ENCODE data around the gene BORCS5.

BORCS5 gene

GRCh38 chr12:12336511-12336910, 20.4 kb upstream of the BORCS5 start:
- TF ChIP-seq ESRRG (CRISPR knock-in tag; IDR thresholded peaks at IDR 0.05) (no peak), RARB (CRISPR knock-in tag; IDR thresholded peaks at IDR 0.05) (no peak), SNAI2 (CRISPR knock-in tag; IDR thresholded peaks at IDR 0.05) (no peak), CREB5 (CRISPR knock-in tag; IDR thresholded peaks at IDR 0.05; ENCODE audit: low read depth) (no peak), BACH2 (CRISPR knock-in tag; IDR thresholded peaks at IDR 0.05; ENCODE audit: borderline replicate concordance) (no peak), ARNTL (CRISPR knock-in tag; IDR thresholded peaks at IDR 0.05; ENCODE audit: borderline replicate concordance, low read depth) (no peak), ZC3H10 (CRISPR knock-in tag; IDR thresholded peaks at IDR 0.05) (no peak), POU6F1 (CRISPR knock-in tag; IDR thresholded peaks at IDR 0.05; ENCODE audit: borderline replicate concordance, low read depth) (no peak), CSDC2 (CRISPR knock-in tag; IDR thresholded peaks at IDR 0.05) (no peak), ISL1 (CRISPR knock-in tag; IDR thresholded peaks at IDR 0.05) (no peak), GLIS3 (CRISPR knock-in tag; IDR thresholded peaks at IDR 0.05) (no peak)
- TF ChIP-seq, protein P1, sequence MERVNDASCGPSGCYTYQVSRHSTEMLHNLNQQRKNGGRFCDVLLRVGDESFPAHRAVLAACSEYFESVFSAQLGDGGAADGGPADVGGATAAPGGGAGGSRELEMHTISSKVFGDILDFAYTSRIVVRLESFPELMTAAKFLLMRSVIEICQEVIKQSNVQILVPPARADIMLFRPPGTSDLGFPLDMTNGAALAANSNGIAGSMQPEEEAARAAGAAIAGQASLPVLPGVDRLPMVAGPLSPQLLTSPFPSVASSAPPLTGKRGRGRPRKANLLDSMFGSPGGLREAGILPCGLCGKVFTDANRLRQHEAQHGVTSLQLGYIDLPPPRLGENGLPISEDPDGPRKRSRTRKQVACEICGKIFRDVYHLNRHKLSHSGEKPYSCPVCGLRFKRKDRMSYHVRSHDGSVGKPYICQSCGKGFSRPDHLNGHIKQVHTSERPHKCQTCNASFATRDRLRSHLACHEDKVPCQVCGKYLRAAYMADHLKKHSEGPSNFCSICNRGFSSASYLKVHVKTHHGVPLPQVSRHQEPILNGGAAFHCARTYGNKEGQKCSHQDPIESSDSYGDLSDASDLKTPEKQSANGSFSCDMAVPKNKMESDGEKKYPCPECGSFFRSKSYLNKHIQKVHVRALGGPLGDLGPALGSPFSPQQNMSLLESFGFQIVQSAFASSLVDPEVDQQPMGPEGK (CRISPR knock-in tag; IDR thresholded peaks at IDR 0.05; ENCODE audit: borderline replicate concordance) = no peak
- ATAC-seq = no peak

DNA sequence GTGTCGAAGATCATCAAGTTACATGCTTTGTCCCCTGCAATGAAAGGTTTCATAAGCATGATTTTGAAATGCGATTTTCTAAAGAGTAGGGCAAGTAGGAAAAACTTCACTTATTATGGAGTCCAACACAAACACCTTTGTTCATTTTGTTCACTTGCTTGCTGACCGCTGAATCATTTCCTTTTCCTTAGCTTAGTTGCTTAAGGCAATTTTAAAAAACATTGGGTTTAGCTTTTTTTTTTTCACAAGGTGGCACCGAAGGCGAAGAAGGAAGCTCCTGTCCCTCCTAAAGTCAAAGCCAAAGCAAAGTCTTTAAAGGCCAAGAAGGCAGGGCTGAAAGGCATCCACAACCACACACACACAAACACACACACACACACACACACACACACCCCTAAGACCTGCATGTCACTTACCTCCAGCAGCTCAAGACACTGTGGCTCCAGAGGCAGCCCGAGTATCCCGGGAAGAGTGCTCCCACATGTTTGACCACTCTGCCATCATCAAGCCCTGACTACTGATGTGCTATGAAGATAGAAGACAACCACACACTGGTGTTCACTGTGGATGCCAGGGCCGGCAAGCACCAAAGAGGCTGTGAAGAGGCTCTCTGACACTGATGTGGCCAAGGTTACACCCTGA, 18.2 kb upstream of the BORCS5 start:
- no peak for ATAC-seq

More for the DNA sequence above, 18.2 kb upstream of the BORCS5 start:
- TF ChIP-seq ARNTL (CRISPR knock-in tag; IDR thresholded peaks at IDR 0.05; ENCODE audit: borderline replicate concordance, low read depth) = no peak
- TF ChIP-seq CREB5 (CRISPR knock-in tag; IDR thresholded peaks at IDR 0.05; ENCODE audit: low read depth) = no peak
- TF ChIP-seq ZC3H10 (CRISPR knock-in tag; IDR thresholded peaks at IDR 0.05) = no peak
- no peak for TF ChIP-seq TSHZ2 (CRISPR knock-in tag; IDR thresholded peaks at IDR 0.05)

Measured in SK-N-SH treated with all-trans-retinoic acid at 6 μM for 48 hours (cell line).